ENCODE data around the gene KIF3A.

DNA sequence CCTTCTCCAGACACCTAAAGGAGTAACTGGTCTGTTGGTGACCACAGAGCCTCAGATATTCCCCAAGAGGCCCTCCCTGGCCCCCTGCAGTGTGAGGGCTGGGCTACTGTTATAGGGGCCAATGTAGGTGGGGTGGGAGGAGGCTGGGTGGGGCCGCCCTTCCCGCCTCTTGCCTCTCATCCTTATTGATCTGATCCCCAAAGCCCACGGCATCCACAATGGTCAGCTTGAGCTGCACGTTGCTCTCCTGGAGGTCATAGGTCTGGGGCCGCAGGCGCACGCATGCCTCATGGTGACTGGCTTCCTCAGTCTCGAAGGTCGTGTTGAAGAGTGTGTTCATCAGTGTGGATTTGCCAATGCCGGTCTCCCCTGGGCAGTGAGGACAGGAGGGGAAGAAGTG is 26.7 kb upstream of the KIF3A start:
- TF ChIP-seq, protein P1, sequence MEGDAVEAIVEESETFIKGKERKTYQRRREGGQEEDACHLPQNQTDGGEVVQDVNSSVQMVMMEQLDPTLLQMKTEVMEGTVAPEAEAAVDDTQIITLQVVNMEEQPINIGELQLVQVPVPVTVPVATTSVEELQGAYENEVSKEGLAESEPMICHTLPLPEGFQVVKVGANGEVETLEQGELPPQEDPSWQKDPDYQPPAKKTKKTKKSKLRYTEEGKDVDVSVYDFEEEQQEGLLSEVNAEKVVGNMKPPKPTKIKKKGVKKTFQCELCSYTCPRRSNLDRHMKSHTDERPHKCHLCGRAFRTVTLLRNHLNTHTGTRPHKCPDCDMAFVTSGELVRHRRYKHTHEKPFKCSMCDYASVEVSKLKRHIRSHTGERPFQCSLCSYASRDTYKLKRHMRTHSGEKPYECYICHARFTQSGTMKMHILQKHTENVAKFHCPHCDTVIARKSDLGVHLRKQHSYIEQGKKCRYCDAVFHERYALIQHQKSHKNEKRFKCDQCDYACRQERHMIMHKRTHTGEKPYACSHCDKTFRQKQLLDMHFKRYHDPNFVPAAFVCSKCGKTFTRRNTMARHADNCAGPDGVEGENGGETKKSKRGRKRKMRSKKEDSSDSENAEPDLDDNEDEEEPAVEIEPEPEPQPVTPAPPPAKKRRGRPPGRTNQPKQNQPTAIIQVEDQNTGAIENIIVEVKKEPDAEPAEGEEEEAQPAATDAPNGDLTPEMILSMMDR (IDR thresholded peaks at IDR 0.05), result no peak
- TF ChIP-seq POLR2A (IDR thresholded peaks at IDR 0.05), result no peak
- TF ChIP-seq POLR2AphosphoS5 (IDR thresholded peaks at IDR 0.05), result no peak
- no peak for TF ChIP-seq EP300 (IDR thresholded peaks at IDR 0.05)
